AG08396 (cell line): ENCODE measurements around the gene KRTAP6-2.

Source experiments
- DNase-seq: peaks from one replicate; pipeline ENCODE4 v3.0.0; 2012; ENCODE audit warnings: low spot score, mixed read lengths

Gene KRTAP6-2, protein sequence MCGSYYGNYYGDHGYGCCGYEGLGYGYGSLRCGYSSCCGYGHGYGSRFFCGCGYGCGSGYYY

DNA sequence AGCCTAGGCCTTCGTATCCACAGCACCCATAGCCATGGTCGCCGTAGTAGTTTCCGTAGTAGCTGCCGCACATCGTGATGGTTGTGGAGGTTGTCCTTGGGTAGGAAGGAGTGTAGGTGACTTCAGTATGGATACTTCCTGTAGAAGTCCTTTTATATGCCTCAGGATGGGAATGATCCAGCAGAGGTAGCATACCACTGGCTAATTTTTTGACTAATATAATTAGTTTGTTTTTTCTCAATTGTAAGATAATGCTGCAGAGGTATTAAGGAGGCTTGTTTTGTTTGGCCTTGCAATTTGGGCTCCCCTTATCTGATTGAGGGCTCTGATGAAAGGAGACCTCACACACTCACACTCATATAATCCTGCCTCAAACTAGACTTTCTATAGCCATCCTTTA is at the start of gene KRTAP6-2:
Gene KRTAP6-2, minus strand, starts transcription at position 101 of the 400 bp plus-strand sequence. Its CDS starts 28 bp downstream, at position 73.
- DNase-seq: no peak

- no peak for DNase-seq
Measured at GRCh38 chr21:30646904-30647414, 48.3 kb upstream of the KRTAP6-2 start.

DNA sequence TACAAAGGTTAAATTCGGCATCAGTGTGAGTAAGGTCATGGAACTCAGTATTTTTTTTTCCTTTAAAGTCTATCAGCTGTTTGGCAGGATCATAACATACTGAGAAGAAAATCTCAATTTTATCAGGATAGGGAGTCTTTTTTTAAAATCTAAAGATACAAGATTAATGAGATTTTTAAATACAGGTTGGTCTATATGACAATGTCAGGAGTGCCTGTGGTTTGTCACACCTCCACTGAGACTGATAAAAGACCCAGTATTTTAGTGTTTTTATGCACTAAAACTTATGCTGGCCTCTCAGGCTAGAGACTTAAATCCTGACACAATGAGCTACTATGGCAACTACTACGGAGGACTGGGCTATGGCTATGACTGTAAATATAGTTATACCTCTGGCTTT is 43.9 kb upstream of the KRTAP6-2 start, which contains the start of gene KRTAP20-3:
Gene KRTAP20-3, plus strand, starts transcription at position 301 of the 400 bp plus-strand sequence.
- DNase-seq: no peak

DNA sequence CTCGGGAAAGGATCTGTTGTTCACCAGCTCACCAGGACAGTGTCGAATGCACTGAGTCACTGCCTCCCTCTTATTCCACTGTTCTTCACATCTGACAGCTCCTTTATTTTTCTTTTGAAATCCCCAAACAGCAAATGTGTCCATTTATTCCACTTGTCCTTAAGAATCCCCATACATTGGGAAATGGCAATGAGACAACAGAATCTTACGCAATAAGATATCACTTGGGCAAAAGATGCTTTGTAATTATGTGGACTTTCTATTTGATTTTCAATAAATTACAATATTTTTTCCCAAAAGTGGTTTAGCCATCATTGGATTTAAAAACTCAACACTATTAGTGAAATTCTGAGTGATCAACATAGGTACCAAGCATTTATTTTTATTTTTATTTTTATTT is 40.0 kb upstream of the KRTAP6-2 start:
- no peak for DNase-seq

GRCh38 chr21:30634906-30635305 is 36.2 kb upstream of the KRTAP6-2 start, which contains the start of gene KRTAP20-2:
KRTAP20-2 (plus strand) TSS chr21:30635206; CDS start chr21:30635264, 58 bp downstream.
- DNase-seq: no peak

- no peak for DNase-seq
Measured at GRCh38 chr21:30629200-30629599, 30.5 kb upstream of the KRTAP6-2 start.

- no peak for DNase-seq
Measured at GRCh38 chr21:30628109-30628508, 29.4 kb upstream of the KRTAP6-2 start.

GRCh38 chr21:30625449-30626165 is 26.9 kb upstream of the KRTAP6-2 start:
- DNase-seq: no peak

GRCh38 chr21:30623362-30623761 is 24.7 kb upstream of the KRTAP6-2 start:
- no peak for DNase-seq

- DNase-seq: no peak
Measured at GRCh38 chr21:30620522-30620921, 21.8 kb upstream of the KRTAP6-2 start, which contains the start of gene KRTAP20-4. KRTAP20-4 (plus strand) TSS chr21:30620627.

GRCh38 chr21:30620080-30620479 is 21.4 kb upstream of the KRTAP6-2 start:
- DNase-seq: no peak

DNA sequence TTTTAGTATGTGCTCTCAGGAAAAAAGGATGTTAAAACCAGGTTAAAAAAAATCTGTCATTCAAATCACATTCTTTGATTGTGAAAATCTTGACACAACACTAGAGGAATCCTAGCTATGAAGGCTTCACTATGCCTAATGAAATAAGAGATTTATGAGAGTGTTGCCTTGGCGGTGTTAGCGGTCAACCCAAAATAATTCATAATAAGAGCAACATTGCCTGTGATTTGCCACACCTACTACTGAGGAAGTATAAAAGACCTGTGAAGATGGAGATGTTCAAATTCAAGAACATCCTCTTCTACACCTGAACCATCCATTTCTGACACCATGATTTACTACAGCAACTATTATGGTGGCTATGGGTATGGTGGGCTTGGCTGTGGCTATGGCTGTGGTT is 17.4 kb upstream of the KRTAP6-2 start, which contains the start of gene KRTAP20-1:
Gene KRTAP20-1, plus strand, starts transcription at position 301 of the 400 bp plus-strand sequence. Its CDS starts 30 bp downstream, at position 331.
- no peak for DNase-seq

DNA sequence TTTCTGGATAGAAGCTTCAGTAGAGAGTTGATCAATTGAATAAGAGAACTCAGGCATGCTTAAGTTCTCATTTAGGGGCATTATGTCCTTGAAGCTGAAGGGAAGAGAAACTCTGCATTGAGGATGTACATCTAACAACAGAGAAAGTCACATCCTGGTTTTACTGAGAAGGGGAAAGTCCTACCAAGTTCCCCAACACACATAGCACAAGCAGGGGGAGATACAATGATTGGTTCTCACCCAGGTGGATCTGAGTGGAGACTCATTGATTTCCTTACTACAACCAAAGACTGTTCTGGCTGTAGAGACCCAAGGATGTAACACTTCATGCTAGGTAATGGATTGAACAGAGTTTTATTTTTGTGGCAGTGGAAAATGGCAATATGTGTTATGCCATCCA is 16.5 kb upstream of the KRTAP6-2 start:
- no peak for DNase-seq

GRCh38 chr21:30613836-30614235 is 15.1 kb upstream of the KRTAP6-2 start, which contains the start of gene KRTAP6-1:
KRTAP6-1 (minus strand) TSS chr21:30613930; CDS start chr21:30613904, 26 bp downstream.
- DNase-seq: no peak

GRCh38 chr21:30612132-30612531 is 13.4 kb upstream of the KRTAP6-2 start:
- no peak for DNase-seq

- no peak for DNase-seq
Measured at GRCh38 chr21:30605968-30606367, 7.3 kb upstream of the KRTAP6-2 start.

- no peak for DNase-seq
Measured at GRCh38 chr21:30600787-30601186, 2.1 kb upstream of the KRTAP6-2 start, which contains the start of gene KRTAP22-1. KRTAP22-1 (plus strand) TSS chr21:30601087.

DNA sequence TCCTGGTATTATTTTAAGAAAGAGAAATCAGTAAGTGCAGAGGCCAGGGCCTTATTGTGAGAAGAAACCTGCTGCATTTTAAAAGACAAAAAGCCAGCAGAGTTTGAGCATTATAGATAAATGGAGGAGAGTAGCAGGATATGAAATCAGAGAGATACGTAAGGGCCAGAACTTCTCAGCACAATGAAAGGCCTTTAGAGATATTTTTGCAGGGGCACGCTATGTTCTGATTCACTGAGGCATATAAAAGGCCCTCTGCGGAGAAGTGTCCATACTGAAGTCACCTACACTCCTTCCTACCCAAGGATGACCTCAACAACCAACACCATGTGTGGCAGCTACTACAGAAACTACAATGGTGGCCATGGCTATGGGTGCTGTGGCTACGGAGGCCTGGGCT is 6.6 kb downstream of the KRTAP6-2 start, which contains the start of gene KRTAP6-3:
Gene KRTAP6-3, plus strand, starts transcription at position 301 of the 400 bp plus-strand sequence. Its CDS starts 6 bp downstream, at position 307.
- no peak for DNase-seq

DNA sequence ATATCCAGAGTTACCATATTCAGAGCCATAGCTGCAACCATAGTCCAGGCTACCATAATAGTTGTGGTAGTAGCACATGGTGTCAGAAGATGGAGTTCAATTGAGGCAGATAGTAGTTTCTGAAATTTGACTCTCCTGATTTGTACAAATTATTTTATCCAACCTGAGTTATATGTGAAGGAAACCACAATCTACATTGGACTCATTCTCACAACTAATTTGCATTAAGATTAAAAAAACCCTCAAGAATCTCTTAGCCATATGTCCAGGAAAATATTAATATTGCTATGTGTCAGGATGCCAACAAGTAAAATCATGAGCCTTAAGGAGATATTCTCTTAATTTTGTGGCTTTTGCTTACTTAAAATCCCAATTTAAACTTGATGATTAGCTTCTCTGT is 8.4 kb downstream of the KRTAP6-2 start, which contains the start of gene KRTAP22-2:
Gene KRTAP22-2, minus strand, starts transcription at position 101 of the 400 bp plus-strand sequence.
- no peak for DNase-seq

DNA sequence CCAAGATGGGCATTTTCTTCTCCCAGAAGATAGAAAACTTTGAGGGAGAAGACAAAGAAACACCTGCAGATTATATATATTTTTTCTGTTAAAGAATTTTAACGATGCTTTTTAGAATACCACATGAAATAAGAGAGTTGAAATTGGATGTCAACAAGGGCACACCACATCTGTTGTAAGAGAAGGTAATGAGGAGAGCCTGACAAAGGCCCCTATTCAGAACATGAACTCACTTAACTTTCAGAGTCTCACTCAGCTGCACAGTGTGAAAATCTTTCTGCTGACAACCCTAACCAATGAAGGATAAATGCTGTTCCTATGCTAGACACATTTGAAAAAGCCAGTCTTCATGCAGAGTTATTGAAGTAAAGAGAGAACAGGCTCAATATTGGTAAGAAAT is 15.8 kb downstream of the KRTAP6-2 start:
- no peak for DNase-seq

GRCh38 chr21:30580132-30580531 is 18.6 kb downstream of the KRTAP6-2 start:
- no peak for DNase-seq

DNA sequence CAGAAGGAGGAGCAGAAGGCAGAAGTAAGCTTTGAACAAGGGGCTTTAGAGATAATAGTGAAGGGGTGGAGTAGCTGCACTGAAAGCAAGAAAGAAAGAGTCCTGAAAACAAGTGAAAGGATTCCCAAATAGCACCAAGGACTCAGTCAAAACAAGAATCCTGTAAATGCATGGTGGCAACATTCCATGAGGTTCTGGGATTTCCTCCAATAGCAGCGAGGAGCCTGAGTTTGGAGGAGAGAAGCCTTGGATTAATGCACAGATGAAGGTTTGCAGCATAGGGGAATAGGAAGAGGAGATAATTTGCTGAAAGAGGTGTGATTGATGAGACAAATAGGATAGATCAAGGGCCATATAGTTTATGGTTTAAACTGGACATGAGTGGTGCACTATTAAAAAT is 19.4 kb downstream of the KRTAP6-2 start:
- DNase-seq: no peak

DNA sequence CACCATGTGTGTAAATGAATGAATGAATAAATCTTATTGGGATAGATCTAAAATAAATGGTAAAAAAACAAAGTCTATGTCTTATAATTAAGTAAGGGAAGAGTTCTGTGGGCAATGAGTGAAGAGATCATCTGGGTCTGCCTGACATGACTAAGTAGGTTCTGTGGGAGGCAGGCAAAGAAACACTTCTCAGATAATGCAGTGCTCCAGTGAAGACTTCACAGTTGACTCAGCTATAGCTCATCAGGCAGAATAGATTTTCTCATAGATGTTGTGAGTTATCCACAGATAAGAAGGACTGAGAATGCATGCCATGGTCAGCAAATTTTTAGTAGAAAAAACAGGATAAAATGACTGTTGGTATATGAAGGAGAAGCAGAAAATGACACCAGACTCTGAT is 20.9 kb downstream of the KRTAP6-2 start:
- DNase-seq: no peak
